GM23338 (cell line): Measurements from ENCODE around the gene LRRFIP1. TPM values are rescaled to one million over a fixed set of nuclear protein-coding genes. Genes with fewer than 3 reads are reported as not detected.

Experiments
- ATAC-seq: fragments of 200-7000 bp; cut with Tn5 transposase; 3 replicates; pipeline ENCODE4 v1.9.1; 2020
- DNase-seq: peaks from one replicate; pipeline ENCODE4 v3.0.0-alpha.2; 2015; ENCODE audit warnings: low spot score
- H2AFZ ChIP-seq: fragments of 200-600 bp; sonication (generic); 2 replicates; pipeline ENCODE4 v1.8.0; 2016; ENCODE audit warnings: antibody characterized with exemption, mild to moderate bottlenecking, moderate library complexity
- H3F3A ChIP-seq: fragments of 200-600 bp; sonication (generic); replicated peaks from 2 replicates; pipeline ENCODE4 v1.8.0; 2017; ENCODE audit warnings: antibody characterized with exemption, mixed run types, low read depth
- H3K27ac ChIP-seq: fragments of 200-600 bp; sonication (generic); 2 replicates; pipeline ENCODE4 v1.6.1; 2016; ENCODE audit warnings: low read depth
- H3K27me3 ChIP-seq: fragments of 200-600 bp; sonication (generic); 2 replicates; pipeline ENCODE4 v1.8.0; 2016; ENCODE audit warnings: mild to moderate bottlenecking, mixed run types, moderate library complexity; ENCODE audit not compliant: insufficient read depth
- H3K36me3 ChIP-seq: fragments of 200-600 bp; sonication (generic); 2 replicates; pipeline ENCODE4 v1.8.0; 2016; ENCODE audit warnings: mild to moderate bottlenecking; ENCODE audit not compliant: insufficient read depth
- H3K4me1 ChIP-seq: fragments of 200-600 bp; sonication (generic); 2 replicates; pipeline ENCODE4 v1.8.0; 2016; ENCODE audit warnings: mild to moderate bottlenecking, moderate library complexity; ENCODE audit not compliant: insufficient read depth
- H3K4me2 ChIP-seq: fragments of 200-600 bp; sonication (generic); 2 replicates; pipeline ENCODE4 v1.7.1; 2017; ENCODE audit warnings: mixed run types
- H3K4me3 ChIP-seq: fragments of 200-600 bp; sonication (generic); 2 replicates; pipeline ENCODE4 v1.6.1; 2016; ENCODE audit warnings: mixed run types
- H3K79me2 ChIP-seq: fragments of 200-600 bp; sonication (generic); replicated peaks from 2 replicates; pipeline ENCODE4 v1.8.0; 2017; ENCODE audit warnings: mild to moderate bottlenecking; ENCODE audit not compliant: insufficient read depth
- H3K9me2 ChIP-seq: fragments of 200-600 bp; sonication (generic); 2 replicates; pipeline ENCODE4 v1.8.0; 2017; ENCODE audit not compliant: insufficient read depth
- H4K20me1 ChIP-seq: fragments of 200-600 bp; sonication (generic); replicated peaks from 2 replicates; pipeline ENCODE4 v1.8.0; 2017; ENCODE audit warnings: mild to moderate bottlenecking; ENCODE audit not compliant: insufficient read depth
- H3K27ac Mint-ChIP-seq: 2 replicates; pipeline ENCODE4 v1.8.0; 2020; ENCODE audit warnings: inconsistent platforms, mild to moderate bottlenecking, moderate library complexity, mixed read lengths
- H3K27me3 Mint-ChIP-seq: 3 replicates; pipeline ENCODE4 v1.8.0; 2022; ENCODE audit warnings: low read depth, mild to moderate bottlenecking, moderate library complexity, mixed read lengths, inconsistent platforms; ENCODE audit not compliant: insufficient read depth, poor library complexity
- H3K36me3 Mint-ChIP-seq: 3 replicates; pipeline ENCODE4 v1.8.0; 2021; ENCODE audit warnings: low read depth, mild to moderate bottlenecking, inconsistent platforms, moderate library complexity, mixed read lengths
- H3K4me1 Mint-ChIP-seq: 3 replicates; pipeline ENCODE4 v1.8.0; 2020; ENCODE audit warnings: mild to moderate bottlenecking, inconsistent platforms, mixed read lengths
- H3K4me3 Mint-ChIP-seq: 3 replicates; pipeline ENCODE4 v1.8.0; 2021; ENCODE audit warnings: moderate library complexity, mild to moderate bottlenecking, inconsistent platforms, mixed read lengths
- H3K9me3 Mint-ChIP-seq: 3 replicates; pipeline ENCODE4 v1.8.0; 2020; ENCODE audit warnings: moderate library complexity, mild to moderate bottlenecking, inconsistent platforms, mixed read lengths
- CREB1 ChIP-seq: fragments of 250-450 bp; sonication (Bioruptor Pico); IDR thresholded peaks from 2 replicates; pipeline ENCODE4 v1.5.0; 2020; ENCODE audit warnings: low read depth, mild to moderate bottlenecking, moderate library complexity
- EZH2phosphoT487 ChIP-seq: fragments of 200-600 bp; sonication (generic); IDR thresholded peaks from one replicate; pipeline ENCODE4 v1.8.1; 2018; ENCODE audit warnings: antibody characterized with exemption; ENCODE audit not compliant: unreplicated experiment
- JUNB ChIP-seq: IDR thresholded peaks from one replicate; pipeline ENCODE4 v1.6.1; 2016; ENCODE audit warnings: antibody characterized with exemption; ENCODE audit not compliant: unreplicated experiment
- NANOG ChIP-seq: IDR thresholded peaks from 2 replicates; pipeline ENCODE4 v1.6.1; 2016; ENCODE audit warnings: antibody characterized with exemption, borderline replicate concordance
- STAT1 ChIP-seq: IDR thresholded peaks from one replicate; pipeline ENCODE4 v1.6.1; 2016; ENCODE audit warnings: antibody characterized with exemption; ENCODE audit not compliant: unreplicated experiment
- ZNF114 ChIP-seq: fragments of 250-450 bp; sonication (Bioruptor Pico); IDR thresholded peaks from 2 replicates; pipeline ENCODE4 v1.5.0; 2020; ENCODE audit warnings: mild to moderate bottlenecking, moderate library complexity
- ZNF331 ChIP-seq: fragments of 250-450 bp; sonication (Bioruptor Pico); IDR thresholded peaks from 2 replicates; pipeline ENCODE4 v1.5.0; 2020; ENCODE audit warnings: low read depth, mild to moderate bottlenecking, moderate library complexity
- polyA plus RNA-seq: library from polyadenylated mRNA; unstranded; fragments of >200 nt; fragmentation: Nextera tagmentation; extraction: Ambion mirVana; gene quantifications from 2 replicates; pipeline ENCODE4 v1.2.1, GENCODE V29; 2016
- total RNA-seq: library from RNA; depleted of rRNA; stranded (reverse); fragments of >200 nt; shearing (Covaris generic); gene quantifications from 2 replicates; pipeline ENCODE4 v1.2.3, GENCODE V29; 2014
- TF ChIP-seq, protein P1 (sequence below): fragments of 250-450 bp; sonication (Bioruptor Pico); IDR thresholded peaks from 2 replicates; pipeline ENCODE4 v1.5.0; 2020; ENCODE audit warnings: mild to moderate bottlenecking, moderate library complexity
- TF ChIP-seq, protein P2 (sequence below), 2 experiments: fragments of 200-600 bp in 1 of 2; sonication (generic) in 1 of 2; conservative IDR thresholded peaks; 2 replicates each; pipeline versions ENCODE4 v1.5.1 to v1.6.1; 2016 to 2017; ENCODE audit warnings: antibody characterized with exemption in 2 of 2, low read depth in 2 of 2, mild to moderate bottlenecking in 2 of 2, moderate library complexity in 1 of 2

LRRFIP1 gene
- total and polyA plus RNA-seq, 2 experiments from 2014 or later: 59.6 to 178 TPM

DNA sequence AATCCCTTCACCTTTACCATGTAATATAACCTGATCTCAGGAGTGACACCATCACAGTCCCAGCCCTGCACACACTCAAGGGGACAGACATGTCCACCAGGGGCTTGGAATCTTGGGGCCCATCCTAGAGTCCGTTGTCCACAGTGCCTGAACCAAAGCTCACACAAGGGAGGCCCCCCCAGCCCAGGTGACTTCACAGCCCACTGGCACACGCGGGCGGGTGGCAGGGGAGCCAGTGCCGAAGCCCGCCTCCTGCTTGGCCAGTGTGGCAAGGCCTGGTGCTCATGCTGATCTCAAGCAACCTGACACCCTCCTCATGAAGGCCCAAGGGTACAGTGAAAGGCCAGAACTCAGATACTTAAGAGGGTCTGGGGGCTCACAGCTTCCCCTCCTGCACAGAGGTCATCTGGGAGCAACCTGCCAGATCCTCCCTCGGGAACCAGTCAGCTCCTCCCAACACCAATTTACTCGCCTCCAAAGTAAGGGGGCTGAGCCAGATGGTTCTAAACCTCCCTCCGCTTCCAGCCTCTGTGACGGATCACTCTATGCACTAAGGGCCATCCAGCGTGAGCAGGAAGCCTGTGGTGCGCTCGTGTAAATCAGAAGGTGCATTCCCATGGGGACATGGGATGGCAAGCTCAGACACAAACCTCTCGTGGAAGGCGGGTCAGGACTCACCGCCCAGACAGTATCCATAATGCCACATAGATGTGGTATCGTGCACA lies 33.6 kb upstream of the LRRFIP1 start:
- H3K36me3 Mint-ChIP-seq: peaks cover 3% of the 10 kb centered on the region; the same call in 1 of the 3 replicates

More for the DNA sequence above, 33.6 kb upstream of the LRRFIP1 start:
- DNase-seq (no peak), ATAC-seq (peak; percentile 8)
- H3K4me3 Mint-ChIP-seq: peak overlapping the region; percentile 28; the same call in 1 of the 3 replicates
- H3K36me3 ChIP-seq: no peaks in the 10 kb centered on the region
- H3K27me3 ChIP-seq: no peaks in the 10 kb centered on the region
- H2AFZ ChIP-seq: 0 out of 2 replicates have a peak overlapping the region, but pooled peaks have one; percentile 32
- H3F3A ChIP-seq: 0 out of 2 replicates have a peak, but pooled peaks cover 9% of the 10 kb centered on the region
- H3K79me2 ChIP-seq: peaks cover 10% of the 10 kb centered on the region; the same call in 1 of the 2 replicates
- peaks cover 71% of the 10 kb centered on the region for H3K4me1 Mint-ChIP-seq
- peak overlapping the region; percentile 63 for H3K27ac Mint-ChIP-seq
- TF ChIP-seq JUNB (no peak), NANOG (no peak), STAT1 (no peak), ZNF331 (CRISPR knock-in tag) (no peak), ZNF114 (CRISPR knock-in tag) (no peak), CREB1 (CRISPR knock-in tag) (no peak), EZH2phosphoT487 (no peak)
- TF ChIP-seq, protein P1, sequence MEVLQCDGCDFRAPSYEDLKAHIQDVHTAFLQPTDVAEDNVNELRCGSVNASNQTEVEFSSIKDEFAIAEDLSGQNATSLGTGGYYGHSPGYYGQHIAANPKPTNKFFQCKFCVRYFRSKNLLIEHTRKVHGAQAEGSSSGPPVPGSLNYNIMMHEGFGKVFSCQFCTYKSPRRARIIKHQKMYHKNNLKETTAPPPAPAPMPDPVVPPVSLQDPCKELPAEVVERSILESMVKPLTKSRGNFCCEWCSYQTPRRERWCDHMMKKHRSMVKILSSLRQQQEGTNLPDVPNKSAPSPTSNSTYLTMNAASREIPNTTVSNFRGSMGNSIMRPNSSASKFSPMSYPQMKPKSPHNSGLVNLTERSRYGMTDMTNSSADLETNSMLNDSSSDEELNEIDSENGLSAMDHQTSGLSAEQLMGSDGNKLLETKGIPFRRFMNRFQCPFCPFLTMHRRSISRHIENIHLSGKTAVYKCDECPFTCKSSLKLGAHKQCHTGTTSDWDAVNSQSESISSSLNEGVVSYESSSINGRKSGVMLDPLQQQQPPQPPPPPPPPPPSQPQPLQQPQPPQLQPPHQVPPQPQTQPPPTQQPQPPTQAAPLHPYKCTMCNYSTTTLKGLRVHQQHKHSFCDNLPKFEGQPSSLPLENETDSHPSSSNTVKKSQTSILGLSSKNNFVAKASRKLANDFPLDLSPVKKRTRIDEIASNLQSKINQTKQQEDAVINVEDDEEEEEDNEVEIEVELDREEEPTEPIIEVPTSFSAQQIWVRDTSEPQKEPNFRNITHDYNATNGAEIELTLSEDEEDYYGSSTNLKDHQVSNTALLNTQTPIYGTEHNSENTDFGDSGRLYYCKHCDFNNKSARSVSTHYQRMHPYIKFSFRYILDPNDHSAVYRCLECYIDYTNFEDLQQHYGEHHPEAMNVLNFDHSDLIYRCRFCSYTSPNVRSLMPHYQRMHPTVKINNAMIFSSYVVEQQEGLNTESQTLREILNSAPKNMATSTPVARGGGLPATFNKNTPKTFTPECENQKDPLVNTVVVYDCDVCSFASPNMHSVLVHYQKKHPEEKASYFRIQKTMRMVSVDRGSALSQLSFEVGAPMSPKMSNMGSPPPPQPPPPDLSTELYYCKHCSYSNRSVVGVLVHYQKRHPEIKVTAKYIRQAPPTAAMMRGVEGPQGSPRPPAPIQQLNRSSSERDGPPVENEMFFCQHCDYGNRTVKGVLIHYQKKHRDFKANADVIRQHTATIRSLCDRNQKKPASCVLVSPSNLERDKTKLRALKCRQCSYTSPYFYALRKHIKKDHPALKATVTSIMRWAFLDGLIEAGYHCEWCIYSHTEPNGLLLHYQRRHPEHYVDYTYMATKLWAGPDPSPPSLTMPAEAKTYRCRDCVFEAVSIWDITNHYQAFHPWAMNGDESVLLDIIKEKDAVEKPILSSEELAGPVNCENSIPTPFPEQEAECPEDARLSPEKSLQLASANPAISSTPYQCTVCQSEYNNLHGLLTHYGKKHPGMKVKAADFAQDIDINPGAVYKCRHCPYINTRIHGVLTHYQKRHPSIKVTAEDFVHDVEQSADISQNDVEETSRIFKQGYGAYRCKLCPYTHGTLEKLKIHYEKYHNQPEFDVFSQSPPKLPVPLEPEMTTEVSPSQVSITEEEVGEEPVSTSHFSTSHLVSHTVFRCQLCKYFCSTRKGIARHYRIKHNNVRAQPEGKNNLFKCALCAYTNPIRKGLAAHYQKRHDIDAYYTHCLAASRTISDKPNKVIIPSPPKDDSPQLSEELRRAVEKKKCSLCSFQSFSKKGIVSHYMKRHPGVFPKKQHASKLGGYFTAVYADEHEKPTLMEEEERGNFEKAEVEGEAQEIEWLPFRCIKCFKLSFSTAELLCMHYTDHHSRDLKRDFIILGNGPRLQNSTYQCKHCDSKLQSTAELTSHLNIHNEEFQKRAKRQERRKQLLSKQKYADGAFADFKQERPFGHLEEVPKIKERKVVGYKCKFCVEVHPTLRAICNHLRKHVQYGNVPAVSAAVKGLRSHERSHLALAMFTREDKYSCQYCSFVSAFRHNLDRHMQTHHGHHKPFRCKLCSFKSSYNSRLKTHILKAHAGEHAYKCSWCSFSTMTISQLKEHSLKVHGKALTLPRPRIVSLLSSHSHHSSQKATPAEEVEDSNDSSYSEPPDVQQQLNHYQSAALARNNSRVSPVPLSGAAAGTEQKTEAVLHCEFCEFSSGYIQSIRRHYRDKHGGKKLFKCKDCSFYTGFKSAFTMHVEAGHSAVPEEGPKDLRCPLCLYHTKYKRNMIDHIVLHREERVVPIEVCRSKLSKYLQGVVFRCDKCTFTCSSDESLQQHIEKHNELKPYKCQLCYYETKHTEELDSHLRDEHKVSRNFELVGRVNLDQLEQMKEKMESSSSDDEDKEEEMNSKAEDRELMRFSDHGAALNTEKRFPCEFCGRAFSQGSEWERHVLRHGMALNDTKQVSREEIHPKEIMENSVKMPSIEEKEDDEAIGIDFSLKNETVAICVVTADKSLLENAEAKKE (CRISPR knock-in tag): no peak
- TF ChIP-seq, protein P2, sequence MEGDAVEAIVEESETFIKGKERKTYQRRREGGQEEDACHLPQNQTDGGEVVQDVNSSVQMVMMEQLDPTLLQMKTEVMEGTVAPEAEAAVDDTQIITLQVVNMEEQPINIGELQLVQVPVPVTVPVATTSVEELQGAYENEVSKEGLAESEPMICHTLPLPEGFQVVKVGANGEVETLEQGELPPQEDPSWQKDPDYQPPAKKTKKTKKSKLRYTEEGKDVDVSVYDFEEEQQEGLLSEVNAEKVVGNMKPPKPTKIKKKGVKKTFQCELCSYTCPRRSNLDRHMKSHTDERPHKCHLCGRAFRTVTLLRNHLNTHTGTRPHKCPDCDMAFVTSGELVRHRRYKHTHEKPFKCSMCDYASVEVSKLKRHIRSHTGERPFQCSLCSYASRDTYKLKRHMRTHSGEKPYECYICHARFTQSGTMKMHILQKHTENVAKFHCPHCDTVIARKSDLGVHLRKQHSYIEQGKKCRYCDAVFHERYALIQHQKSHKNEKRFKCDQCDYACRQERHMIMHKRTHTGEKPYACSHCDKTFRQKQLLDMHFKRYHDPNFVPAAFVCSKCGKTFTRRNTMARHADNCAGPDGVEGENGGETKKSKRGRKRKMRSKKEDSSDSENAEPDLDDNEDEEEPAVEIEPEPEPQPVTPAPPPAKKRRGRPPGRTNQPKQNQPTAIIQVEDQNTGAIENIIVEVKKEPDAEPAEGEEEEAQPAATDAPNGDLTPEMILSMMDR (conservative IDR thresholded peaks at IDR 0.05; ENCODE audit: low read depth in 2 of 2): no peak
- peak overlapping the region; percentile 42 for H3K4me2 ChIP-seq
- H3K27me3 Mint-ChIP-seq: peaks cover 17% of the 10 kb centered on the region
- H3K4me3 ChIP-seq: no peak overlapping the region
- no peaks in the 10 kb centered on the region for H3K9me2 ChIP-seq
- H3K4me1 ChIP-seq: peaks cover 39% of the 10 kb centered on the region
- no peaks in the 10 kb centered on the region; the same call in 2 of the 3 replicates for H3K9me3 Mint-ChIP-seq
- H3K27ac ChIP-seq: peak overlapping the region; percentile 87; the same call in 1 of the 2 replicates
- no peaks in the 10 kb centered on the region for H4K20me1 ChIP-seq
